Pons (tissue), 1 donor: Measurements from ENCODE around the gene HLA-DPA1.

Experiments used
- DNase-seq: peaks from one replicate; pipeline ENCODE4 v3.0.0-alpha.2; 2016; ENCODE audit warnings: low spot score

The HLA-DPA1 gene

DNA sequence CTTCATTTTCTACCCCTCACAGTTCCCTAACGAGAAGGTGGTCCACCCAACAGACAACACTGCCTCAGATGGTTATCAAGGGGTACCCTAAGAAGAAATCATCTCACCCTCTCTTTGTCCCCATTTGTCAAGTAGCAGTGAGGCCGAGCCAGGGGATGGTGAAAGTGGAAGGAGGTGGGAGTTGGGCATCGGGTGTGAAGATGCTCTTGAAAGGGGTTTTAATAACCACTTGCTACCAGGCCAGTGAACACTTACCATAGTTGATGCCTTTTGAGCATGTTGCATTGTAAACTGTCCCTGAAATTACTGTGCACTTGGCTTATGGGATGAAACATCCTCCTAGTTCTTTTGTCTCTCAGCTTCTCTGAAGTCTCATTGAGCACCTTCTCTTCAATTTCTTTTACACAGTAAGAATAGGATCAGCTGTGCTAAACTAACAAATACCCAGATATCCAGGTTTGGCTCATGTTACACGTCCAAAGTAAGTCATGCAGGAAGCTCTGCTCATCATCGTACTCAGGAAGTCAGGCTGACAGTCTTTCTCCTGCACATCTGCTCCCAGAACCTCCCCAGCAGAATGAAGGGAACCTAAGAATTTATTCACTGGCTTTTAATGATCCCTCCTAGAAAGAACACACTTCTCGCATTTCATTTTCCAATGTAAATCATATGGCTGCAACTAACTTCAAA, 15.6 kb upstream of the HLA-DPA1 start:
- no peak for DNase-seq

DNA sequence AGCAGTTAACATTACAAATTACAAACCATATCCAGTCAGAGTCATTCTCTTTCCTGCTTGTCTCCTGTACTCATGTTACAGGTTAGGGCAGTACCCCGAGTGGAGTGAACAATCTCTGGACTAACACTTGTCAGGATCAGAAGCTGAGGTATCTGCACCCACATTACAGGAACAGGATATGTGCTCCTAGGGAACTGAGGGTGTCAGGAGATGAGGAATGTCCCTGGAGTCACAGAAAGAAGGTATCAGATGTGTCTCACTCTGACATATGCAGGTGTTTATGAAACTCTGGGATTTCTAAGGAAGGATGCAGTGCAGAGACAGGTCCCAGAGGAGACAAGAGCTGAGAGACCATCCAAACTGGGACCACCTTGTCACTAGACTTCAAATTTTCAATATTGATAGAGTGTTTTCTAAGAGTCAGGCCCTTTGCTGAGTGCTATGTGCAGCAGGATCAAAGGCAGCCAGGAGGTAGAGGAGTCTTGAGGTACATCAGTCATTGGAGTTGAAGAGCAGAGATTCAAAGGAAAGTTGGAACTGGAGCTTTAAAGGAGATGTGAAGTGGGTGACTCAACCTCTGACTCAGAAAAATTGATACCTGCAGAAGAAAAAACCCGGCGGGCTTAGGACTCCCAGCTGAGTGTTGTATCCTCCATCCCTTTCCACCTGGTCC, 14.9 kb upstream of the HLA-DPA1 start:
- DNase-seq, result no peak

DNA sequence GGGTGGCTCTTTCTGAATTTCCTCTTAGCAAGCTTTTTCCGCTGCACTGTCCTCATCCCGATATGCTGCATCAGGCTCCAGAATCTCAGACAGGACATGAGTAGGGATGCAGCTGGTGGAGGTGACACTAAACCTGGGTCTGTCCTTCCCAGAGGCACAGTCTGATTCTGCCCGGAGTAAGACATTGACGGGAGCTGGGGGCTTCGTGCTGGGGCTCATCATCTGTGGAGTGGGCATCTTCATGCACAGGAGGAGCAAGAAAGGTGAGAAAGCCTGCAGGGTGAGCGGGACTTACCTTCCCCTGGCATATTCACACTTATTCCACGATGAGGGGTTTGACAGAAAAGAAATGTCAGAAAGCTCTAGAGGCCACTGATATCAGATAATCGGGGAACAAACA, 12.2 kb upstream of the HLA-DPA1 start:
- DNase-seq, result no peak

DNA sequence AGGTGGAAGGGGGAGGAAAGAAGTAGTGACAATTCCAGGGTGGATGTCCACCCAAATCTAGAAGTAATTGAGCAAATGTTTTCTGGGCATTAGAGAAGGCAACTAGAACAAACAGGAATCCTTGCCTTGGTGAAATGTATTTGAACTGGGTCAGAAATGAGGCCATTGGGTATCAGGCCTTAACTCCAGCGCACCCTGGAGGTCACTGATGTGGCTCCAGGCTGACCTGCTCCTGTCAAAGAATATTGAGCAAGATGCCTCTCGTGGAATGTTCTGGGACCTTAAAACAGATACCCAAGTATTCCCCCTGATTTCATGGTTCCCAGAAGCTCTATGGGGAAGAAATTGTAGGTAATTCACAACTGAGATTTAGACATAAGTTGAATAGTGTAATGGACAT, 9.3 kb upstream of the HLA-DPA1 start:
- no peak for DNase-seq

DNA sequence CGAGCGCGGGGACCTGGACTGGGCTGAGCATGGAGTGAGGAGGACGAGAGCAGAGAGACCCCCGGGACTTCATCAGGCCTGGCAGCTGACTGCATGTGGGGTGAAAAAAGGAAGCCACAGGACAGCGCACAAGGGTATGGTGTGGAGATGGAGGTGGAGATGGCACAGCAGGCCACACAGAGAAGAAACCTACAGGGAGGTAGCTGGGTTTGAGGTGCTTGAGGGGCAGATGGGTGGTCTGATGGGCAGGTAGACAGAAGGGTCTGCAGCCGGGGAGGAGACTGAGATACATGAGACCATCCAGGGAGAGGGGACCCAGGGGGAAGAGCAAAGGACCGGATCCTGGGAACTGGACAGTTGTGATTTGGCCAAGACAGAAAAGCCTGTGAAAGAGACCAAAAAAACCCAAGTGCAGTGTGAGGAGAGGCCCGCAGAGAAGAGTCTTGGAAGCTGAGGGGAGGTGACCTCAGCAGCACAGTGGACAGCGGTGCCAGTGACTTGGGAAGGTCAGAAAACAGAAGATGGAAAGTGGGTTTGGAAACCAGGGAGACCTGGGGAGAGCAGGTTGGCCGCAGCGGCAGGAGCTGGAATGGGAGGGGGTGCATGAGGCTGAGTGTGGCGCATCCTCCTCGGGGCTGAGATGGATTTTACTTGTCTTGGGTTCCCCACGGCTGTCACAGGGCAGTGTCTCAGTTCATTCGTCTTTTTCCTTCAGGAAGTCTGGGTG, 7.8 kb upstream of the HLA-DPA1 start:
- no peak for DNase-seq

- no peak for DNase-seq
These were observed 7.0 kb upstream of the HLA-DPA1 start for GRCh38 chr6:33080127-33081089.

GRCh38 chr6:33079580-33079979, 6.1 kb upstream of the HLA-DPA1 start:
- no peak for DNase-seq

- DNase-seq, result no peak
These were observed 5.6 kb upstream of the HLA-DPA1 start for GRCh38 chr6:33078919-33079521.

DNA sequence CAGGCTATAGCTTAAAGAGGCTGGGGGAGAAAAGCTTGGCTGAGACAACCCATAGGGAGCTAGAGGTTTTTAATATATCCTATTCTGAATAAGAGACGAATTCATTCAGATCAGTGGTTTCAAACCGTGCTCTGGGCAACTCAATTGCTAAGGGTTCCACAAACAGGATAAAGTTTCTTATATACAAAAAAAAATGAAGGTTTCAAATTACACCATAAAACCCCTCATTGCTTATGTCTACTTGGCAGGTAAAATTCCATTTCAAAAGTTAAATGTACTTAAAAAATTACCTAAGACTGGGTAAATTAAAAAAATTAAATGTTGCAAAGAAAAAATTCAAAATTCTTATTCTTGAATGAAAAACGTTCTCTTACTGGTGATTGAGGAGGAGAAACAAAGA, 5.0 kb upstream of the HLA-DPA1 start:
- no peak for DNase-seq

GRCh38 chr6:33077908-33078307, 4.5 kb upstream of the HLA-DPA1 start:
- DNase-seq, result no peak

DNA sequence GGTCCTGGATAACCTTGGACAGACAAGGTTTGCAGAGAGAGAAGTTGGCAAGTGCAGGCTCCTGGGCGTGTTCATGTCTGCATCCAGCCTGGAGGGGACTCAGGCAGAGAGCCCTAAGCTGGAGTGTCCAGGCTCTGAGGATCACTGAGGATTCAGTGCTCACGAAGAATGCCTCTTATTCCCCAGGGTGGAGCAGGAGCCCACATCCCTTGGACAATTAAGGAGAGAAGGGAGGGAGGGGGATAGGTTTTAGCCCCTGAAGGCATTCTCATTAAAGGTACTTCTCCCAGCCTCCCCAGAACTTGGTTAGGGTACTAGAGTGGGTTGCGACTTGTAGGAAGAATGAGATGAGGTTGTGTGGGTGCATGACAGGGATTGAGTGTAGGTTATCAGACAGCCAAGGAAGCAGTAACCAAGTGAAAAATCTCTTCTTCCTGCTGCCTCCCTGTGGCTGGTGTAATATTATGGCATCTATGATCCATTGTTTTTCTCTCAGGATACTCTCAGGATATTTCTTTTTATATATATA, 3.0 kb upstream of the HLA-DPA1 start:
- DNase-seq, result no peak

- DNase-seq, result peak; percentile 91
These were observed 2.3 kb upstream of the HLA-DPA1 start, which contains the start of gene HLA-DPB1 for GRCh38 chr6:33075568-33076405. Gene HLA-DPB1 (plus strand): TSS chr6:33075990. CDS start chr6:33076042, 52 bp downstream.

DNA sequence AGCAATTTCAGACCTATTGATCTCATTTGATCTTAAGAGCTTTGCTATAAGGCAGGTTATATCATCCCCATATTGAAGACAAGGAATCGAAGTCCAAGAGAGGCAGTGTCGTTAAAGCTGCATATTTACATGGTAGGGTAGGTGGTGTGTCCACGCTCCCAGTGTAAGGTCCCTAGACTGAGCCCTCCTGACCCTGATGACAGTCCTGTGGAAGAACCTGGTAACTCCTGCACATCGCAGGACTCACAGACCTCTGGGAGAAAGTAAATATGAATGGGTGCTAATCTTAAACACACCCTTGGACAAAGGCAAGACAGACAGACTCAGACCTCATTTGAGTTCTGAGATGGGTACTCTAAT, 1.7 kb upstream of the HLA-DPA1 start:
- DNase-seq, result no peak

- no peak for DNase-seq
These were observed 845 bp downstream of the HLA-DPA1 start for GRCh38 chr6:33072508-33073100.

DNA sequence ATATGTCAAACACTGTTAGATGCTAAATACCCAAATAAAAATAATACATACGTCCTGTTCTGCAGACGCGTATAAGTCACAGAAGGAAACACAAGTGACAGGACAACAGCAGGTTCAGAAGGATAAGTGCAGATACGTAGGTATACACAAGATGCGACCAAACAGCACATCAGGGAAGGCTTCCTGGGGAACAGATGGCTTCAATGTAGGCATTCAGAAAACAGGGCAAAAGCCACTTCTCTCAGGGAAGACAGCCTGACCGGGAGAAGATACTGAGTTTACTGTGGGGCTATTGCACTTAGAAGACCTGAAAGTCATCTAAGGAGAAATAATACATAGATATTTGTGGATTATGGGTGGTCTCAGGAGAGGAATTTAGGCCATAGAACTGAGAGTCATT, 1.9 kb downstream of the HLA-DPA1 start:
- DNase-seq, result no peak

- no peak for DNase-seq
These were observed 2.5 kb downstream of the HLA-DPA1 start for GRCh38 chr6:33070909-33071308.

GRCh38 chr6:33069021-33069738, 4.3 kb downstream of the HLA-DPA1 start:
- DNase-seq, result no peak

DNA sequence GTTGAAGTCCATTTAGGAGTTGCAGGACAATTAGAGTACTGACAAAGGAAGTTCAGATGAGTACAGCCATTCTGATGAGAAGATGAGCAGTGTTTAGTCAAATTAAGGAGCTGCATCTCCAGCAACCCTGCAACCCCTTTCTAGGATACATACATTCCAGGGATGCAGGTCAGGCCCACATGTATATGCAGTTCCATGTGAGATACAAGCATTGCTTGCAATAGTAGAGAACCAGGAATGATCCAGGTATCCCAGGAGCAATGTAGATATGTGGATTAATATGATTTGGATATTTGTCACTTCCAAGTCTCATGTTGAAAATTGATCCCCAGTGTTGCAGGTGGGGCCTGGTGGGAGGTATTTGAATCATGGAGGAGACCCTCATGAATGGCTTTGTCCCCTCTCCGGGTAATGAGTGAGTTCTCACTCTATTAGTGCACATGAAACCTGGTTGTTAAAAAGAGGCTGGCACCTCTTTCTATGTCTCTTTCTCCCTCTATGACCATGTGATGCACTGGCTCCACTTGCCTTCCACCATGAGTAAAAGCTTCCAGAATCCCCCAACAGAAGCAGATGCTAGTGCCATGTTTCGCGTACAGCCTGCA, 6.4 kb downstream of the HLA-DPA1 start:
- no peak for DNase-seq

GRCh38 chr6:33065312-33065711, 8.1 kb downstream of the HLA-DPA1 start:
- no peak for DNase-seq
